ENCODE data around the gene UHRF1. TPM values are rescaled to one million over a fixed set of nuclear protein-coding genes. Genes with fewer than 3 reads are reported as not detected.

UHRF1 gene
- total RNA-seq, 1 experiment from 2014 or later: 109 TPM

GRCh38 chr19:4867534-4868285 is 41.6 kb upstream of the UHRF1 start, which contains the start of gene PLIN3 (continued):
- no peak for TF ChIP-seq ELF1 (IDR thresholded peaks at IDR 0.05; ENCODE audit: borderline replicate concordance, low read depth)
- no peak for TF ChIP-seq CEBPB (IDR thresholded peaks at IDR 0.05; ENCODE audit: low read depth)
- peak; percentile 37 for TF ChIP-seq TCF7L2 (IDR thresholded peaks at IDR 0.05; ENCODE audit: borderline replicate concordance, extremely low read depth, insufficient read depth, insufficient read length)
- no peak for TF ChIP-seq RAD21 (IDR thresholded peaks at IDR 0.05; ENCODE audit: low read depth)

- Histone ChIP-seq H3K27me3 (ENCODE audit: insufficient read depth, low read length) (no peaks in the 10 kb centered on the region), H3K4me2 (ENCODE audit: low read length) (peak overlapping the region; percentile 85), H3K36me3 (ENCODE audit: control insufficient read depth in 1 of 2, insufficient read depth in 2 of 2, low read length in 2 of 2) (peaks cover 0 to 9% of the 10 kb centered on the region in 2 experiments; a peak in 2 of 4 replicates), H3K9ac (ENCODE audit: low read length) (peak overlapping the region; percentile 94), H3K79me2 (ENCODE audit: insufficient read depth, low read length) (peaks cover 40% of the 10 kb centered on the region), H3K4me3 (replicated peaks in 1 of 2; ENCODE audit: low read depth in 1 of 2, low read length in 2 of 2) (peak overlapping the region; percentile 94 to 96), H3K4me1 (ENCODE audit: control insufficient read depth in 1 of 2, insufficient read depth in 2 of 2, low read length in 2 of 2) (peaks cover 49 to 79% of the 10 kb centered on the region in 2 experiments), H4K20me1 (ENCODE audit: insufficient read depth) (no peaks in the 10 kb centered on the region; the same call in 1 of the 2 replicates), H3K27ac (ENCODE audit: low read depth, low read length) (peak overlapping the region; percentile 95), H3K9me2 (ENCODE audit: insufficient read depth) (no peaks in the 10 kb centered on the region), H3K9me3 (ENCODE audit: control insufficient read depth in 1 of 2, insufficient read depth in 1 of 2, low read depth in 1 of 2, low read length in 2 of 2) (no peaks in the 10 kb centered on the region), H2AFZ (ENCODE audit: low read depth, low read length, poor library complexity, severe bottlenecking) (no peak overlapping the region)
- no peak for DNase-seq (ENCODE audit: low read depth, low spot score)
- RAD21 ChIA-PET (ENCODE audit: low non-redundant PET in 1 of 2, low total read pairs in 2 of 2, uncharacterized antibody in 2 of 2, unreplicated experiment in 2 of 2): interaction anchor here (1.4 to 1.8 kb wide), 2 partner anchors 44 to 163 kb away, joined by 4 to 5 read pairs; no protein-coding TSS in a partner anchor
- POLR2A ChIA-PET: interaction anchor here (1.3 to 5.7 kb wide), 7 partner anchors 13 to 101 kb away, joined by 3 to 54 read pairs (median 5); partner anchors contain the start of gene KDM4B
- TF ChIP-seq TCF7L2 (IDR thresholded peaks at IDR 0.05; ENCODE audit: borderline replicate concordance, extremely low read depth, insufficient read depth, insufficient read length) (no peak), CBX3 (IDR thresholded peaks at IDR 0.05; ENCODE audit: low read depth) (peak; percentile 13; the same call in 1 of the 2 replicates)
- CTCF ChIA-PET: interaction anchor here (1.0 to 8.1 kb wide), 2 partner anchors 44 to 163 kb away, joined by 4 to 32 read pairs; no protein-coding TSS in a partner anchor
- intact Hi-C loops (cut with micrococcal nuclease): no loop called here
- TSS peak; percentile 76 for BruUV-seq (replicated peaks)
- no peak for ATAC-seq
Measured at GRCh38 chr19:4868286-4868834, 40.9 kb upstream of the UHRF1 start.
